ENCODE data around the gene HOOK2. TPM values are rescaled to one million over a fixed set of nuclear protein-coding genes. Genes with fewer than 3 reads are reported as not detected.

The HOOK2 gene
- total and polyA plus RNA-seq, 9 of the 15 experiments (the other 6 are each of a cell fraction or from before 2014, with no cell fraction given): 1.3 to 17.2 (median 9.9) TPM

DNA sequence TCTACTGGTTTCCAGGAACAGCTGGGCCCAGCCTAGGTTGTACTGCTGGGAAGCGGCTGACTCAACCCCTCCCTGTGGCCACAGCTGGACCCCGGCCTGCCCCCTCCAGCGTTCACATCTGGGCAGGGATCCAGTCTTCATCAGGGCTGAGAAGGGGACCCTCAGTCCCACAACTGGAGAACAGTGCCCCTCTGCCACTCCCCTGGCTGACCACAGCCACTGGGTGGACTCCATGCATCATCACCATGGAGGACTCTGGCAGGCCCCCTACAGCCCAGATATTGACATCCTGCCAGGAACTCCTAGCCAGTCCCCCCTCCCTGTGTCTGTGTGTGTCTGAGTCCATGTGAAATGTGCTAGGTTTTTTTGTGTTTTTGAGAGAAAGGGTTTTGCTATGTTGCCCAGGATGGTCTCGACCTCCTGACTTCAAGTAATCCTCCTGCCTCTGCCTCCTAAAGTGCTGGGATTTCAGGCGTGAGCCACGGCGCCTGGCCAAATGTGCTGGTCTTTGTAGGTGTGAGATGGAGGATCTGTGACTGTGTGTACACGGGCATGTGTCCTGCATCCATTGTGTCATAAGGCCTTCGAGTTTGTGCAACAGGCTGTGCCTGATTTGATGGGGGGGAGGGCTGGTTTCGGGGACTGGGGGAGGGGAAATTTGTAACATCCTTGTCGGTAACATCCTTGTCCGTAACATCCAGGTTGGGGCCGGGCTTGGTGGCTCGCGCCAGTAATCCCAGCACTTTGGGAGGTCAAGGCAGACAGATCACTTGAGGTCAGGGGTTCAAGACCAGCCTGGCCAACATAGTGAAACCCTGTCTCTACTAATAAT is 4.0 kb upstream of the HOOK2 start (continued):
- TF ChIP-seq, protein P1, sequence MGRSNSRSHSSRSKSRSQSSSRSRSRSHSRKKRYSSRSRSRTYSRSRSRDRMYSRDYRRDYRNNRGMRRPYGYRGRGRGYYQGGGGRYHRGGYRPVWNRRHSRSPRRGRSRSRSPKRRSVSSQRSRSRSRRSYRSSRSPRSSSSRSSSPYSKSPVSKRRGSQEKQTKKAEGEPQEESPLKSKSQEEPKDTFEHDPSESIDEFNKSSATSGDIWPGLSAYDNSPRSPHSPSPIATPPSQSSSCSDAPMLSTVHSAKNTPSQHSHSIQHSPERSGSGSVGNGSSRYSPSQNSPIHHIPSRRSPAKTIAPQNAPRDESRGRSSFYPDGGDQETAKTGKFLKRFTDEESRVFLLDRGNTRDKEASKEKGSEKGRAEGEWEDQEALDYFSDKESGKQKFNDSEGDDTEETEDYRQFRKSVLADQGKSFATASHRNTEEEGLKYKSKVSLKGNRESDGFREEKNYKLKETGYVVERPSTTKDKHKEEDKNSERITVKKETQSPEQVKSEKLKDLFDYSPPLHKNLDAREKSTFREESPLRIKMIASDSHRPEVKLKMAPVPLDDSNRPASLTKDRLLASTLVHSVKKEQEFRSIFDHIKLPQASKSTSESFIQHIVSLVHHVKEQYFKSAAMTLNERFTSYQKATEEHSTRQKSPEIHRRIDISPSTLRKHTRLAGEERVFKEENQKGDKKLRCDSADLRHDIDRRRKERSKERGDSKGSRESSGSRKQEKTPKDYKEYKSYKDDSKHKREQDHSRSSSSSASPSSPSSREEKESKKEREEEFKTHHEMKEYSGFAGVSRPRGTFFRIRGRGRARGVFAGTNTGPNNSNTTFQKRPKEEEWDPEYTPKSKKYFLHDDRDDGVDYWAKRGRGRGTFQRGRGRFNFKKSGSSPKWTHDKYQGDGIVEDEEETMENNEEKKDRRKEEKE (IDR thresholded peaks at IDR 0.05; ENCODE audit: borderline replicate concordance in 1 of 2, control insufficient read depth in 1 of 2, low read depth in 2 of 2, low read length in 1 of 2): no peak
- TF ChIP-seq ZNF224 (CRISPR knock-in tag; IDR thresholded peaks at IDR 0.05) (no peak), LEF1 (IDR thresholded peaks at IDR 0.05) (no peak), FOXK2 (conservative IDR thresholded peaks at IDR 0.05 in 1 of 2, IDR thresholded peaks at IDR 0.05 in 1 of 2; ENCODE audit: low read depth in 2 of 2) (peak in 1 of 2 experiments; percentile 56; a peak in 1 of 4 replicates), FOXJ2 (tag; IDR thresholded peaks at IDR 0.05) (no peak), HDAC3 (IDR thresholded peaks at IDR 0.05; ENCODE audit: borderline replicate concordance, partially characterized antibody) (no peak), ZNF408 (CRISPR knock-in tag; IDR thresholded peaks at IDR 0.05; ENCODE audit: low read depth) (no peak), DNMT1 (IDR thresholded peaks at IDR 0.05) (no peak), CBX2 (IDR thresholded peaks at IDR 0.05; ENCODE audit: insufficient read depth, low read length, poor library complexity, severe bottlenecking) (no peak), ZNF263 (CRISPR knock-in tag; IDR thresholded peaks at IDR 0.05; ENCODE audit: borderline replicate concordance) (peak; percentile 59; the same call in 1 of the 2 replicates), DPF2 (IDR thresholded peaks at IDR 0.05) (0 out of 2 replicates have a peak, but pooled peaks have one; percentile 34), PHTF2 (CRISPR knock-in tag; IDR thresholded peaks at IDR 0.05) (no peak), SREBF2 (CRISPR knock-in tag; IDR thresholded peaks at IDR 0.05) (no peak), ZNF174 (CRISPR knock-in tag; IDR thresholded peaks at IDR 0.05) (no peak), FIP1L1 (IDR thresholded peaks at IDR 0.05; ENCODE audit: low read depth, low read length, poor library complexity, severe bottlenecking) (no peak)
- TF ChIP-seq, protein P2, sequence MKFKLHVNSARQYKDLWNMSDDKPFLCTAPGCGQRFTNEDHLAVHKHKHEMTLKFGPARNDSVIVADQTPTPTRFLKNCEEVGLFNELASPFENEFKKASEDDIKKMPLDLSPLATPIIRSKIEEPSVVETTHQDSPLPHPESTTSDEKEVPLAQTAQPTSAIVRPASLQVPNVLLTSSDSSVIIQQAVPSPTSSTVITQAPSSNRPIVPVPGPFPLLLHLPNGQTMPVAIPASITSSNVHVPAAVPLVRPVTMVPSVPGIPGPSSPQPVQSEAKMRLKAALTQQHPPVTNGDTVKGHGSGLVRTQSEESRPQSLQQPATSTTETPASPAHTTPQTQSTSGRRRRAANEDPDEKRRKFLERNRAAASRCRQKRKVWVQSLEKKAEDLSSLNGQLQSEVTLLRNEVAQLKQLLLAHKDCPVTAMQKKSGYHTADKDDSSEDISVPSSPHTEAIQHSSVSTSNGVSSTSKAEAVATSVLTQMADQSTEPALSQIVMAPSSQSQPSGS (CRISPR knock-in tag; IDR thresholded peaks at IDR 0.05): no peak
- TF ChIP-seq, protein P3, sequence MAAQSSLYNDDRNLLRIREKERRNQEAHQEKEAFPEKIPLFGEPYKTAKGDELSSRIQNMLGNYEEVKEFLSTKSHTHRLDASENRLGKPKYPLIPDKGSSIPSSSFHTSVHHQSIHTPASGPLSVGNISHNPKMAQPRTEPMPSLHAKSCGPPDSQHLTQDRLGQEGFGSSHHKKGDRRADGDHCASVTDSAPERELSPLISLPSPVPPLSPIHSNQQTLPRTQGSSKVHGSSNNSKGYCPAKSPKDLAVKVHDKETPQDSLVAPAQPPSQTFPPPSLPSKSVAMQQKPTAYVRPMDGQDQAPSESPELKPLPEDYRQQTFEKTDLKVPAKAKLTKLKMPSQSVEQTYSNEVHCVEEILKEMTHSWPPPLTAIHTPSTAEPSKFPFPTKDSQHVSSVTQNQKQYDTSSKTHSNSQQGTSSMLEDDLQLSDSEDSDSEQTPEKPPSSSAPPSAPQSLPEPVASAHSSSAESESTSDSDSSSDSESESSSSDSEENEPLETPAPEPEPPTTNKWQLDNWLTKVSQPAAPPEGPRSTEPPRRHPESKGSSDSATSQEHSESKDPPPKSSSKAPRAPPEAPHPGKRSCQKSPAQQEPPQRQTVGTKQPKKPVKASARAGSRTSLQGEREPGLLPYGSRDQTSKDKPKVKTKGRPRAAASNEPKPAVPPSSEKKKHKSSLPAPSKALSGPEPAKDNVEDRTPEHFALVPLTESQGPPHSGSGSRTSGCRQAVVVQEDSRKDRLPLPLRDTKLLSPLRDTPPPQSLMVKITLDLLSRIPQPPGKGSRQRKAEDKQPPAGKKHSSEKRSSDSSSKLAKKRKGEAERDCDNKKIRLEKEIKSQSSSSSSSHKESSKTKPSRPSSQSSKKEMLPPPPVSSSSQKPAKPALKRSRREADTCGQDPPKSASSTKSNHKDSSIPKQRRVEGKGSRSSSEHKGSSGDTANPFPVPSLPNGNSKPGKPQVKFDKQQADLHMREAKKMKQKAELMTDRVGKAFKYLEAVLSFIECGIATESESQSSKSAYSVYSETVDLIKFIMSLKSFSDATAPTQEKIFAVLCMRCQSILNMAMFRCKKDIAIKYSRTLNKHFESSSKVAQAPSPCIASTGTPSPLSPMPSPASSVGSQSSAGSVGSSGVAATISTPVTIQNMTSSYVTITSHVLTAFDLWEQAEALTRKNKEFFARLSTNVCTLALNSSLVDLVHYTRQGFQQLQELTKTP (IDR thresholded peaks at IDR 0.05; ENCODE audit: low read depth in 1 of 2, partially characterized antibody in 2 of 2): no peak
